MM.1S (cell line): ENCODE measurements around the gene SCAMP1.

Source experiments
- CTCF ChIP-seq: fragments of 300-600 bp; sonication (generic); IDR thresholded peaks from 2 replicates; pipeline ENCODE4 v1.5.1; 2016; ENCODE audit warnings: antibody characterized with exemption, low read length, mixed read lengths
- EZH2 ChIP-seq: fragments of 300-600 bp; sonication (generic); optimal IDR thresholded peaks from 2 replicates; pipeline ENCODE3; 2017; ENCODE audit warnings: low read depth, mild to moderate bottlenecking, antibody characterized with exemption, low read length, mixed read lengths

- TF ChIP-seq CTCF (no peak), EZH2 (no peak)
These were observed 4.9 kb upstream of the SCAMP1 start for GRCh38 chr5:78355561-78355960.
